ENCODE results near the gene DPP7.

DPP7 gene

GRCh38 chr9:137110911-137111787 lies 3.4 kb downstream of the DPP7 start:
- DNase-seq: no peak
- Histone ChIP-seq H3K9me3 (ENCODE audit: control insufficient read depth, low read length) (no peaks in the 10 kb centered on the region), H3K36me3 (ENCODE audit: control insufficient read depth, insufficient read depth, low read length) (peaks cover 56% of the 10 kb centered on the region), H3K4me1 (ENCODE audit: control insufficient read depth, insufficient read depth, low read length, poor library complexity, severe bottlenecking) (peaks cover 14% of the 10 kb centered on the region), H3K4me3 (ENCODE audit: insufficient read depth, low read depth, low read length, poor library complexity, severe bottlenecking) (no peak overlapping the region), H3K27ac (ENCODE audit: insufficient read depth, low read length, poor library complexity, severe bottlenecking) (no peak overlapping the region), H3K27me3 (replicated peaks; ENCODE audit: control insufficient read depth, insufficient read depth, low read length, poor library complexity, severe bottlenecking) (no peaks in the 10 kb centered on the region)

GRCh38 chr9:137110147-137110910 lies 4.2 kb downstream of the DPP7 start:
- H3K4me1 ChIP-seq (ENCODE audit: control insufficient read depth, insufficient read depth, low read length, poor library complexity, severe bottlenecking): peaks cover 14% of the 10 kb centered on the region
- H3K4me3 ChIP-seq (ENCODE audit: insufficient read depth, low read depth, low read length, poor library complexity, severe bottlenecking): no peak overlapping the region
- H3K9me3 ChIP-seq (ENCODE audit: control insufficient read depth, low read length): no peaks in the 10 kb centered on the region
- H3K27me3 ChIP-seq (replicated peaks; ENCODE audit: control insufficient read depth, insufficient read depth, low read length, poor library complexity, severe bottlenecking): no peaks in the 10 kb centered on the region
- peaks cover 65% of the 10 kb centered on the region for H3K36me3 ChIP-seq (ENCODE audit: control insufficient read depth, insufficient read depth, low read length)
- no peak for DNase-seq
- H3K27ac ChIP-seq (ENCODE audit: insufficient read depth, low read length, poor library complexity, severe bottlenecking): no peak overlapping the region

DNA sequence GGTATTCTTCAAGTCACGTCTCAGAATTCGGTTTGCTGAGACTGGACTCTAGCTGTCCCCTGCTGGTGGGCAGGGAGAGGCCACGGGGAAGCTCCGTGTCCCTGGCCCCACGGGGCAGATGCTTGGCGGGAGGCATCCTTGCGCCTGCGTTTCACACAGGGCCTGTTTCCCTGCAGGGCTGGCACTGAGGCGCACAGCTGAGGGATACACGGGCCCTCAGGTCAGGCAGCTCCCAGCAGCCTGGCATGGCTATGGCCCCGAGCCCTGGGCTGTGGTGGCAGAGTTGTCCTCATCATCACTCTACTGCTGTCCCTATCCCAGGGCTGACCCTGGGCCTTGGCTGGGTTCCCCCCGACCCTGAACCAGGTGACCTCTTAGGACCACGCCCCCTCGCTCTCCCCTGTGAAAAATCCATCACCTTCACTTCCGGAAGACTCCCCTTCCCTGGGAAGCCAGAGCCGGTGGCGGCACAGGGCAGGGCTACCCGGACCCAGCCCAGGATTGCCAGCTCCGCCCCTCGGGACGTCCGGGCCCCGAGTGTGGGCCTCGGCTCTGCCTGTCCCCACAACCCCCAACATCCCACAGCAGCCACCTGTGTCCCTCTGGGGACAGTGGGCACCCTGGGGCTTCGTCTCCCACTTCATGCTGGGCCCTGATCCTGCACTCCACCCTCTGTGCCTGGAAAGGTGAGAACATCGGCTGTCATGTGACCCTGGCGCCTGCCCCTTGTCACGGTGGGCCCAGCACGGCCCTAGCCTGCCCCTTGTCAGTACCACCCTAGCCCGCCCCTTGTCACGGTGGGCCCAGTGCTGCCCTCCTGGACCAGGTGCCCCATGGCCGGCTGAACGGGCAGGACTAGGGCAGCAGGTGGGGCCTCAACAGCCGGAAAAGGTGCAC lies 5.0 kb downstream of the DPP7 start:
- peaks cover 7% of the 10 kb centered on the region for H3K4me1 ChIP-seq (ENCODE audit: control insufficient read depth, insufficient read depth, low read length, poor library complexity, severe bottlenecking)
- no peak overlapping the region for H3K27ac ChIP-seq (ENCODE audit: insufficient read depth, low read length, poor library complexity, severe bottlenecking)
- no peak for DNase-seq
- no peak overlapping the region for H3K4me3 ChIP-seq (ENCODE audit: insufficient read depth, low read depth, low read length, poor library complexity, severe bottlenecking)
- peaks cover 72% of the 10 kb centered on the region for H3K36me3 ChIP-seq (ENCODE audit: control insufficient read depth, insufficient read depth, low read length)
- H3K27me3 ChIP-seq (replicated peaks; ENCODE audit: control insufficient read depth, insufficient read depth, low read length, poor library complexity, severe bottlenecking): no peaks in the 10 kb centered on the region
- no peaks in the 10 kb centered on the region for H3K9me3 ChIP-seq (ENCODE audit: control insufficient read depth, low read length)

GRCh38 chr9:137108608-137109249 lies 5.8 kb downstream of the DPP7 start:
- no peak overlapping the region for H3K27ac ChIP-seq (ENCODE audit: insufficient read depth, low read length, poor library complexity, severe bottlenecking)
- H3K9me3 ChIP-seq (ENCODE audit: control insufficient read depth, low read length): no peaks in the 10 kb centered on the region
- H3K36me3 ChIP-seq (ENCODE audit: control insufficient read depth, insufficient read depth, low read length): peaks cover 78% of the 10 kb centered on the region
- H3K27me3 ChIP-seq (replicated peaks; ENCODE audit: control insufficient read depth, insufficient read depth, low read length, poor library complexity, severe bottlenecking): no peaks in the 10 kb centered on the region
- H3K4me1 ChIP-seq (ENCODE audit: control insufficient read depth, insufficient read depth, low read length, poor library complexity, severe bottlenecking): peaks cover 7% of the 10 kb centered on the region
- H3K4me3 ChIP-seq (ENCODE audit: insufficient read depth, low read depth, low read length, poor library complexity, severe bottlenecking): no peak overlapping the region
- no peak for DNase-seq

GRCh38 chr9:137107982-137108381 lies 6.6 kb downstream of the DPP7 start:
- peaks cover 83% of the 10 kb centered on the region for H3K36me3 ChIP-seq (ENCODE audit: control insufficient read depth, insufficient read depth, low read length)
- H3K27ac ChIP-seq (ENCODE audit: insufficient read depth, low read length, poor library complexity, severe bottlenecking): no peak overlapping the region
- no peaks in the 10 kb centered on the region for H3K27me3 ChIP-seq (replicated peaks; ENCODE audit: control insufficient read depth, insufficient read depth, low read length, poor library complexity, severe bottlenecking)
- DNase-seq: no peak
- H3K4me1 ChIP-seq (ENCODE audit: control insufficient read depth, insufficient read depth, low read length, poor library complexity, severe bottlenecking): no peaks in the 10 kb centered on the region
- H3K9me3 ChIP-seq (ENCODE audit: control insufficient read depth, low read length): no peaks in the 10 kb centered on the region
- H3K4me3 ChIP-seq (ENCODE audit: insufficient read depth, low read depth, low read length, poor library complexity, severe bottlenecking): no peak overlapping the region

DNA sequence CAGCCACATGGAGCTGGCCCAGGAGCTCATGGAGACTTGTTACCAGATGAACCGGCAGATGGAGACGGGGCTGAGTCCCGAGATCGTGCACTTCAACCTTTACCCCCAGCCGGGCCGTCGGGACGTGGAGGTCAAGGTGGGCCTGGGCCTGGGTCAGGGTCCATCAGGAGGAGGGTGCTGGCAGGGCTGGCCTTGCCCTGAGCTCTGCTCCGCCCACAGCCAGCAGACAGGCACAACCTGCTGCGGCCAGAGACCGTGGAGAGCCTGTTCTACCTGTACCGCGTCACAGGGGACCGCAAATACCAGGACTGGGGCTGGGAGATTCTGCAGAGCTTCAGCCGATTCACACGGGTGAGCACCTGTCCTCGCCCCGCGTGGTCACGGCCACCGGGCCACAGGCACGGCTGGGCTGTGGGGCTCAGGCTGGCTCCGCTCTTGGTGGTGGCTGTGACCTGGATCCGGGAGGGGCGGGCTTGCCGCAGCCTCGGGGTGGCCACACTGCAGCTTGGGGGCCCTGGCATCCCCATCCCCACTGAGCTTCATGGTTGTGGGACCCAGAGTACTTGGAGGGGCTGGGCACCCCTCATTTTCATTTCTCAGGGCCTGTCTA lies 7.1 kb downstream of the DPP7 start:
- no peaks in the 10 kb centered on the region for H3K27me3 ChIP-seq (replicated peaks; ENCODE audit: control insufficient read depth, insufficient read depth, low read length, poor library complexity, severe bottlenecking)
- peaks cover 83% of the 10 kb centered on the region for H3K36me3 ChIP-seq (ENCODE audit: control insufficient read depth, insufficient read depth, low read length)
- no peak for DNase-seq
- H3K9me3 ChIP-seq (ENCODE audit: control insufficient read depth, low read length): no peaks in the 10 kb centered on the region
- no peaks in the 10 kb centered on the region for H3K4me1 ChIP-seq (ENCODE audit: control insufficient read depth, insufficient read depth, low read length, poor library complexity, severe bottlenecking)
- H3K4me3 ChIP-seq (ENCODE audit: insufficient read depth, low read depth, low read length, poor library complexity, severe bottlenecking): no peak overlapping the region
- H3K27ac ChIP-seq (ENCODE audit: insufficient read depth, low read length, poor library complexity, severe bottlenecking): no peak overlapping the region

DNA sequence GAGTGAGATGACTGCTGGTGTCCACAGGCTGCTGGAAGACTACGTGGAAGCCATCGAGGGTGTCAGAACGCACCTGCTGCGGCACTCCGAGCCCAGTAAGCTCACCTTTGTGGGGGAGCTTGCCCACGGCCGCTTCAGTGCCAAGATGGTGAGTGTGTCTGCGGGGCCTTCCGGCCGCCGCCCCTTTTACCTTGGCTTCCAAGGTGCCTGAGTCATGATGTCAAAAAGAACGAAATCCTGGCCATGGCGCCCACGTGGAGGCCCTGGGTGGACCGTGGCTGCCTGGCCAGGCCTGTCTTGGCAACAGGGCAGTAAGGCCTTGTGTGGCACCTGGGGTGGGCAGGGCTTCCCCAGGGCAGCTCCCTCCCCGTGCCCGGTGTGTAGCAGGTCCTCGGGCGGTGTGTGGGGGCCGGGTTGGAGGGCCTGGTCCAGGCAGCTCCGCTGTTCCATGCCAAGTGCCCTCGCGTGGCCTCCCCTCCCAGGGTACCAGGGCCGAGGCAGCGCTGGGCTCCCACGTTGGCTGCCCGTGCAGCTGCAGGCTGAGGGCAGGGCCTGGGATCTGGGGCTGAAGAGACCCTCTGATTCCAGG lies 7.8 kb downstream of the DPP7 start:
- Histone ChIP-seq H3K27ac (ENCODE audit: insufficient read depth, low read length, poor library complexity, severe bottlenecking) (no peak overlapping the region), H3K9me3 (ENCODE audit: control insufficient read depth, low read length) (no peaks in the 10 kb centered on the region), H3K36me3 (ENCODE audit: control insufficient read depth, insufficient read depth, low read length) (peaks cover 84% of the 10 kb centered on the region), H3K4me3 (ENCODE audit: insufficient read depth, low read depth, low read length, poor library complexity, severe bottlenecking) (no peak overlapping the region), H3K27me3 (replicated peaks; ENCODE audit: control insufficient read depth, insufficient read depth, low read length, poor library complexity, severe bottlenecking) (no peaks in the 10 kb centered on the region), H3K4me1 (ENCODE audit: control insufficient read depth, insufficient read depth, low read length, poor library complexity, severe bottlenecking) (no peaks in the 10 kb centered on the region)
- no peak for DNase-seq

GRCh38 chr9:137105814-137106661 lies 8.5 kb downstream of the DPP7 start:
- H3K4me3 ChIP-seq (ENCODE audit: insufficient read depth, low read depth, low read length, poor library complexity, severe bottlenecking): no peak overlapping the region
- peaks cover 86% of the 10 kb centered on the region for H3K36me3 ChIP-seq (ENCODE audit: control insufficient read depth, insufficient read depth, low read length)
- no peak overlapping the region for H3K27ac ChIP-seq (ENCODE audit: insufficient read depth, low read length, poor library complexity, severe bottlenecking)

More at GRCh38 chr9:137105814-137106661, 8.5 kb downstream of the DPP7 start:
- no peak for DNase-seq
- Histone ChIP-seq H3K4me1 (ENCODE audit: control insufficient read depth, insufficient read depth, low read length, poor library complexity, severe bottlenecking) (no peaks in the 10 kb centered on the region), H3K27me3 (replicated peaks; ENCODE audit: control insufficient read depth, insufficient read depth, low read length, poor library complexity, severe bottlenecking) (no peaks in the 10 kb centered on the region), H3K9me3 (ENCODE audit: control insufficient read depth, low read length) (no peaks in the 10 kb centered on the region)

Measured in effector memory CD4-positive, alpha-beta T cell (primary cell).